Osteoblast (primary cell): ENCODE measurements around the gene ALG6. TPM values are rescaled to one million over a fixed set of nuclear protein-coding genes. Genes with fewer than 3 reads are reported as not detected.

ENCODE experiments used
- DNase-seq: peaks from one replicate; pipeline ENCODE4 v3.0.0; 2011; ENCODE audit warnings: low spot score, mixed read lengths; ENCODE audit not compliant: insufficient read length; ENCODE audit errors: missing footprints
- H2AFZ ChIP-seq: 2 replicates; pipeline ENCODE4 v1.6.0; 2011; ENCODE audit warnings: mild to moderate bottlenecking, low read length
- H3K27ac ChIP-seq: 2 replicates; pipeline ENCODE4 v1.5.1; 2011; ENCODE audit warnings: mild to moderate bottlenecking, low read depth, low read length, moderate library complexity
- H3K27me3 ChIP-seq: 2 replicates; pipeline ENCODE4 v1.6.0; 2012; ENCODE audit warnings: mild to moderate bottlenecking, control low read depth, inconsistent platforms, low read length, moderate library complexity; ENCODE audit not compliant: insufficient read depth
- H3K36me3 ChIP-seq: 2 replicates; pipeline ENCODE4 v1.5.1; 2011; ENCODE audit warnings: mild to moderate bottlenecking, low read length, control low read depth, moderate library complexity; ENCODE audit not compliant: insufficient read depth
- H3K4me1 ChIP-seq: 2 replicates; pipeline ENCODE4 v1.5.1; 2011; ENCODE audit warnings: mild to moderate bottlenecking, low read length, control low read depth, moderate library complexity; ENCODE audit not compliant: insufficient read depth
- H3K4me2 ChIP-seq: 2 replicates; pipeline ENCODE4 v1.6.0; 2011; ENCODE audit warnings: mild to moderate bottlenecking, low read length; ENCODE audit not compliant: insufficient read depth
- H3K4me3 ChIP-seq: fragments of 200-600 bp; sonication (generic); 3 replicates; pipeline ENCODE4 v1.5.1; 2012; ENCODE audit warnings: mild to moderate bottlenecking, low read length, inconsistent platforms; ENCODE audit not compliant: insufficient read depth
- H3K79me2 ChIP-seq: 2 replicates; pipeline ENCODE4 v1.6.0; 2012; ENCODE audit warnings: mild to moderate bottlenecking, low read length, control low read depth, inconsistent platforms; ENCODE audit not compliant: insufficient read depth
- H3K9me3 ChIP-seq: 2 replicates; pipeline ENCODE4 v1.5.1; 2011; ENCODE audit warnings: low read depth, low read length, control low read depth
- H4K20me1 ChIP-seq: 2 replicates; pipeline ENCODE4 v1.6.0; 2012; ENCODE audit warnings: mild to moderate bottlenecking, low read length, control low read depth; ENCODE audit not compliant: insufficient read depth
- CTCF ChIP-seq: IDR thresholded peaks from 2 replicates; pipeline ENCODE4 v1.5.1; 2011; ENCODE audit warnings: mild to moderate bottlenecking, low read depth, low read length, moderate library complexity; ENCODE audit errors: extremely low read depth
- total RNA-seq: library from RNA; depleted of rRNA; stranded (reverse); fragments of >200 nt; gene quantifications from 2 replicates; pipeline ENCODE4 v1.2.3, GENCODE V29; 2012

The ALG6 gene
- total RNA-seq, 1 donor: 8.3 TPM

- Histone ChIP-seq H3K4me3 (peak overlapping the region; percentile 67), H3K27ac (no peak overlapping the region), H2AFZ (no peak overlapping the region), H3K36me3 (no peaks in the 10 kb centered on the region), H3K4me2 (peak overlapping the region; percentile 78), H3K4me1 (peaks cover 2% of the 10 kb centered on the region), H4K20me1 (no peaks in the 10 kb centered on the region), H3K9me3 (peaks cover 2% of the 10 kb centered on the region), H3K27me3 (peaks cover 99% of the 10 kb centered on the region), H3K79me2 (no peaks in the 10 kb centered on the region)
- TF ChIP-seq CTCF: no peak
- no peak for DNase-seq
Measured at GRCh38 chr1:63321785-63322113, 45.7 kb upstream of the ALG6 start.

GRCh38 chr1:63322114-63322943, 45.1 kb upstream of the ALG6 start, which contains the start of gene FOXD3:
Gene FOXD3 (plus strand): TSS chr1:63322567. CDS start chr1:63323059, 492 bp downstream.
- Histone ChIP-seq H3K4me3 (peak within 1 kb of the TSS; percentile 67), H3K36me3 (no peaks in the 10 kb centered on the region), H3K27ac (no peak within 1 kb of the TSS), H3K4me1 (peaks cover 2% of the 10 kb centered on the region), H3K79me2 (no peaks in the 10 kb centered on the region), H4K20me1 (no peaks in the 10 kb centered on the region), H2AFZ (peak within 1 kb of the TSS; percentile 65), H3K9me3 (peaks cover 2% of the 10 kb centered on the region), H3K27me3 (peaks cover 100% of the 10 kb centered on the region), H3K4me2 (peak within 1 kb of the TSS; percentile 78)
- DNase-seq: peak; percentile 94
- TF ChIP-seq CTCF: no peak

DNA sequence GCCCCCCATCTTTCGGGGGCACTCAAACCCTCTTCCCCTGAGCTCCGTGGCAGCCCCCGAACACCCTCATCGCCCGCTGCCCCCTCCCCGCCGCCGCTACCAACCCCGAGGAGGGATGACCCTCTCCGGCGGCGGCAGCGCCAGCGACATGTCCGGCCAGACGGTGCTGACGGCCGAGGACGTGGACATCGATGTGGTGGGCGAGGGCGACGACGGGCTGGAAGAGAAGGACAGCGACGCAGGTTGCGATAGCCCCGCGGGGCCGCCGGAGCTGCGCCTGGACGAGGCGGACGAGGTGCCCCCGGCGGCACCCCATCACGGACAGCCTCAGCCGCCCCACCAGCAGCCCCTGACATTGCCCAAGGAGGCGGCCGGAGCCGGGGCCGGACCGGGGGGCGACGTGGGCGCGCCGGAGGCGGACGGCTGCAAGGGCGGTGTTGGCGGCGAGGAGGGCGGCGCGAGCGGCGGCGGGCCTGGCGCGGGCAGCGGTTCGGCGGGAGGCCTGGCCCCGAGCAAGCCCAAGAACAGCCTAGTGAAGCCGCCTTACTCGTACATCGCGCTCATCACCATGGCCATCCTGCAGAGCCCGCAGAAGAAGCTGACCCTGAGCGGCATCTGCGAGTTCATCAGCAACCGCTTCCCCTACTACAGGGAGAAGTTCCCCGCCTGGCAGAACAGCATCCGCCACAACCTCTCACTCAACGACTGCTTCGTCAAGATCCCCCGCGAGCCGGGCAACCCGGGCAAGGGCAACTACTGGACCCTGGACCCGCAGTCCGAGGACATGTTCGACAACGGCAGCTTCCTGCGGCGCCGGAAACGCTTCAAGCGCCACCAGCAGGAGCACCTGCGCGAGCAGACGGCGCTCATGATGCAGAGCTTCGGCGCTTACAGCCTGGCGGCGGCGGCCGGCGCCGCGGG, 44.2 kb upstream of the ALG6 start:
- DNase-seq: peak; percentile 79
- H2AFZ ChIP-seq: peak overlapping the region; percentile 65
- no peak for TF ChIP-seq CTCF
- H3K4me1 ChIP-seq: peaks cover 2% of the 10 kb centered on the region
- no peak overlapping the region for H3K27ac ChIP-seq
- peak overlapping the region; percentile 67 for H3K4me3 ChIP-seq
- no peaks in the 10 kb centered on the region for H3K36me3 ChIP-seq
- H3K4me2 ChIP-seq: peak overlapping the region; percentile 78
- H3K27me3 ChIP-seq: peaks cover 100% of the 10 kb centered on the region
- H4K20me1 ChIP-seq: no peaks in the 10 kb centered on the region
- no peaks in the 10 kb centered on the region for H3K79me2 ChIP-seq
- H3K9me3 ChIP-seq: peaks cover 2% of the 10 kb centered on the region
